HCT116 (cell line): ENCODE measurements around the gene WFDC8. TPM values are rescaled to one million over a fixed set of nuclear protein-coding genes. Genes with fewer than 3 reads are reported as not detected.

Source experiments
- ATAC-seq: fragments of 200-7000 bp; cut with Tn5 transposase; 2 replicates; pipeline ENCODE4 v1.9.1; 2020; ENCODE audit warnings: mild to moderate bottlenecking, moderate library complexity
- BruUV-seq: library from RNA; stranded (reverse); fragments of 400-500 nt; replicated peaks from 2 replicates; lab custom pipeline; 2021; lab: Mats Ljungman, UMichigan
- CTCF ChIA-PET: fragments of 300-600 bp; sonication (Branson Sonifier 250); formaldehyde crosslinking; loops from one replicate; lab custom pipeline; 2021; ENCODE audit warnings: antibody characterized with exemption; lab: Charles Lee
- POLR2A ChIA-PET: fragments of 300-600, 350-600 bp; sonication (Branson Sonifier 250); formaldehyde crosslinking; loops from one replicate; lab custom pipeline; 2021; ENCODE audit warnings: antibody characterized with exemption; lab: Charles Lee
- RAD21 ChIA-PET, 2 experiments: fragments of 300-600 bp; sonication (Branson Sonifier 250); formaldehyde crosslinking; loops; one replicate each; lab custom pipeline; 2023; ENCODE audit warnings: low total read pairs in 2 of 2; ENCODE audit not compliant: uncharacterized antibody in 2 of 2, unreplicated experiment in 2 of 2, low non-redundant PET in 1 of 2; lab: Charles Lee
- DNase-seq: peaks from one replicate; pipeline ENCODE4 v3.0.0-alpha.2; 2010; ENCODE audit warnings: low read depth, low spot score
- H2AFZ ChIP-seq: fragments of 200-600 bp; shearing (Covaris generic), sonication (generic); 2 replicates; pipeline ENCODE4 v1.6.1; 2017; ENCODE audit warnings: low read depth, mixed run types, mixed read lengths, antibody characterized with exemption, low read length; ENCODE audit not compliant: poor library complexity, severe bottlenecking
- H3K27ac ChIP-seq: 2 replicates; pipeline ENCODE4 v1.5.1; 2012; ENCODE audit warnings: low read depth, low read length
- H3K27me3 ChIP-seq: fragments of 200-600 bp; sonication (generic); 2 replicates; pipeline ENCODE4 v1.6.1; 2016; ENCODE audit warnings: mixed run types, low read length, mixed read lengths; ENCODE audit not compliant: insufficient read depth
- H3K36me3 ChIP-seq, 2 experiments: fragments of 200-500 bp in 1 of 2; fragments of 200-600 bp in 1 of 2; sonication (Bioruptor generic) in 1 of 2; sonication (generic) in 1 of 2; 2 replicates each; pipeline versions ENCODE4 v1.5.1 to v1.6.1; 2014 to 2016; ENCODE audit warnings: low read length in 2 of 2, inconsistent platforms in 1 of 2, mixed read lengths in 1 of 2, mixed run types in 1 of 2; ENCODE audit not compliant: insufficient read depth in 2 of 2, control insufficient read depth in 1 of 2
- H3K4me1 ChIP-seq, 2 experiments: fragments of 200-600 bp in 1 of 2; sonication (generic) in 1 of 2; 2 replicates each; pipeline versions ENCODE4 v1.5.1 to v1.6.1; 2012 to 2017; ENCODE audit warnings: low read length in 2 of 2, inconsistent platforms in 1 of 2, mild to moderate bottlenecking in 1 of 2, mixed read lengths in 1 of 2, mixed run types in 1 of 2, moderate library complexity in 1 of 2; ENCODE audit not compliant: insufficient read depth in 2 of 2, control insufficient read depth in 1 of 2
- H3K4me2 ChIP-seq: fragments of 200-600 bp; sonication (generic); 2 replicates; pipeline ENCODE4 v1.6.1; 2017; ENCODE audit warnings: mixed run types, low read length, mixed read lengths
- H3K4me3 ChIP-seq, 2 experiments: fragments of 200-600 bp in 1 of 2; sonication (generic) in 1 of 2; replicated peaks in 1 of 2; 2 replicates each; pipeline ENCODE4 v1.5.1; 2011 to 2016; ENCODE audit warnings: low read length in 2 of 2, control low read depth in 1 of 2, low read depth in 1 of 2, mild to moderate bottlenecking in 1 of 2, mixed read lengths in 1 of 2, mixed run types in 1 of 2
- H3K79me2 ChIP-seq: fragments of 200-600 bp; sonication (generic); 2 replicates; pipeline ENCODE4 v1.6.1; 2017; ENCODE audit warnings: mild to moderate bottlenecking, mixed run types, low read length, moderate library complexity, mixed read lengths; ENCODE audit not compliant: insufficient read depth
- H3K9ac ChIP-seq: fragments of 200-600 bp; sonication (generic); 2 replicates; pipeline ENCODE4 v1.6.1; 2016; ENCODE audit warnings: low read length, mixed read lengths
- H3K9me2 ChIP-seq: fragments of 200-600 bp; sonication (generic), shearing (Covaris generic); 2 replicates; pipeline ENCODE4 v1.6.1; 2017; ENCODE audit warnings: mixed run types, mild to moderate bottlenecking, moderate library complexity; ENCODE audit not compliant: insufficient read depth
- H3K9me3 ChIP-seq, 2 experiments: fragments of 200-500 bp in 1 of 2; fragments of 200-600 bp in 1 of 2; sonication (Bioruptor generic) in 1 of 2; sonication (generic) in 1 of 2; 2 replicates each; pipeline ENCODE4 v1.6.1; 2014 to 2017; ENCODE audit warnings: low read length in 2 of 2, mixed read lengths in 2 of 2, inconsistent platforms in 1 of 2, low read depth in 1 of 2, mild to moderate bottlenecking in 1 of 2, mixed run types in 1 of 2, moderate library complexity in 1 of 2; ENCODE audit not compliant: control insufficient read depth in 1 of 2, insufficient read depth in 1 of 2
- H4K20me1 ChIP-seq: fragments of 200-600 bp; sonication (generic), shearing (Covaris generic); 2 replicates; pipeline ENCODE4 v1.6.1; 2017; ENCODE audit warnings: mixed run types, mild to moderate bottlenecking, moderate library complexity; ENCODE audit not compliant: insufficient read depth
- ATF3 ChIP-seq: IDR thresholded peaks from 2 replicates; pipeline ENCODE4 v1.6.1; 2012
- EGR1 ChIP-seq: IDR thresholded peaks from 2 replicates; pipeline ENCODE4 v1.6.1; 2012; ENCODE audit warnings: low read depth
- FOSL1 ChIP-seq: IDR thresholded peaks from 2 replicates; pipeline ENCODE4 v1.6.1; 2012; ENCODE audit warnings: low read depth
- JUND ChIP-seq: IDR thresholded peaks from 2 replicates; pipeline ENCODE4 v1.6.1; 2012
- POLR2A ChIP-seq: IDR thresholded peaks from 2 replicates; pipeline ENCODE4 v1.7.0; 2011; ENCODE audit warnings: borderline replicate concordance; ENCODE audit not compliant: insufficient read depth, insufficient read length; ENCODE audit errors: extremely low read depth
- RAD21 ChIP-seq: IDR thresholded peaks from 2 replicates; pipeline ENCODE4 v1.6.1; 2012; ENCODE audit warnings: low read depth, mild to moderate bottlenecking
- SP1 ChIP-seq: IDR thresholded peaks from 2 replicates; pipeline ENCODE4 v1.6.1; 2012; ENCODE audit warnings: low read depth
- ZBTB33 ChIP-seq: IDR thresholded peaks from 2 replicates; pipeline ENCODE4 v1.6.1; 2011; ENCODE audit warnings: mild to moderate bottlenecking, low read length, moderate library complexity; ENCODE audit not compliant: insufficient replicate concordance; ENCODE audit errors: extremely low read depth
- ZFX ChIP-seq: fragments of 450-650 bp; IDR thresholded peaks from 2 replicates; pipeline ENCODE4 v1.6.1; 2017
- intact Hi-C: fragments of 100-400 bp; cut with micrococcal nuclease; formaldehyde crosslinking; loops from 2 replicates; pipeline ENCODE4 v1.10.0; 2022
- total RNA-seq: library from RNA; stranded (reverse); gene quantifications from one replicate; pipeline ENCODE4 v1.2.1, GENCODE V29; 2021; ENCODE audit not compliant: unreplicated experiment
- TF ChIP-seq, protein P1 (sequence below): IDR thresholded peaks from 2 replicates; pipeline ENCODE4 v1.6.1; 2012
- TF ChIP-seq, protein P2 (sequence below), 3 experiments: fragments of 200-600 bp in 1 of 3; sonication (generic) in 1 of 3; IDR thresholded peaks in 2 of 3; conservative IDR thresholded peaks in 1 of 3; 2 replicates each; pipeline ENCODE4 v1.5.1; 2012 to 2017; ENCODE audit warnings: low read depth in 2 of 3, low read length in 2 of 3, antibody characterized with exemption in 1 of 3, borderline replicate concordance in 1 of 3, control low read depth in 1 of 3, mild to moderate bottlenecking in 1 of 3, mixed read lengths in 1 of 3, mixed run types in 1 of 3, moderate library complexity in 1 of 3; ENCODE audit not compliant: insufficient read depth in 1 of 3

Gene WFDC8
- total RNA-seq, 1 experiment from 2014 or later, result not detected

DNA sequence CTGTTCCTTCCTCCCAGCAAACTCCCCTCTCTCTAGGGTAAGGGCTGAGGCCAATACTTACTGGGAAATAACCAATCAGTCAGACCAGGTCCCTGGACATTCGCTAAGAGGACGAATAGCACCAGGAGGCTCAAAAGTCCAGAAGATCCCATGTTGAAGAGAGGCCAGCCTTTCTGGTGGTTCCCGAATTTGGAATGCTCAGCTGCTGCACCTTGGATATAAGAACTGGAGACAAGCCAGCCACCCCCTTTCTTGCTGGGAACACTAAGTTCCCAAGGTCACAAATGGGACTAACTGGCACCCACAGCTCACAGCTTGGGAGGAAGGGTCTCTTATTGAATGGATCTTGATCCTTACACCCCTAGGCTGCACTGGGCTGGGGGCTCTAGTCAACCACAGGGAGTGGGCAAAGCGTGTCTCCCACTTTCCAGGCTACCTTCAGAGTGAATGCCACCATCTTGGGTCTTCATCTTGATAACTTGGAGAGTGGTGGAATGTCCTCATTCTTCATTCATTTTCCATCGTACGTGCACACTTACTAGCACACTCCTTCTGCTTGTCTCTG, 31.8 kb downstream of the WFDC8 start, which contains the start of gene EPPIN:
EPPIN (minus strand) TSS at position 196 of the 565 bp plus-strand sequence; CDS start at position 152, 44 bp downstream.
- Histone ChIP-seq H3K4me1 (no peaks in the 10 kb centered on the region), H3K9ac (no peak within 1 kb of the TSS), H2AFZ (no peak within 1 kb of the TSS), H4K20me1 (no peaks in the 10 kb centered on the region), H3K79me2 (no peaks in the 10 kb centered on the region), H3K4me2 (no peak within 1 kb of the TSS), H3K4me3 (no peak within 1 kb of the TSS), H3K36me3 (no peaks in the 10 kb centered on the region), H3K9me2 (no peaks in the 10 kb centered on the region), H3K27me3 (peaks cover 39% of the 10 kb centered on the region; the same call in 1 of the 2 replicates), H3K9me3 (no peaks in the 10 kb centered on the region), H3K27ac (no peak within 1 kb of the TSS)
- no peak for ATAC-seq
- ChIA-PET POLR2A (no interaction called here), RAD21 (no interaction called here), CTCF (interaction anchor here (3.2 kb wide), 1 partner anchor 223 kb away, joined by 23 read pairs; no protein-coding TSS in a partner anchor)
- intact Hi-C loops, result loop anchor here (5.0 to 10.0 kb wide), 3 partner anchors 205 to 418 kb away; partner anchors contain the start of gene PCIF1
- no peak for TF ChIP-seq ATF3
- no peak for TF ChIP-seq FOSL1
- TF ChIP-seq ZFX, result no peak
- no peak for TF ChIP-seq SP1
- TF ChIP-seq, protein P1, sequence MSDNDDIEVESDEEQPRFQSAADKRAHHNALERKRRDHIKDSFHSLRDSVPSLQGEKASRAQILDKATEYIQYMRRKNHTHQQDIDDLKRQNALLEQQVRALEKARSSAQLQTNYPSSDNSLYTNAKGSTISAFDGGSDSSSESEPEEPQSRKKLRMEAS, result no peak
- BruUV-seq, result no TSS peak
- no peak for DNase-seq

- no TSS peak for BruUV-seq
- H3K9ac ChIP-seq, result no peak overlapping the region
- RAD21 ChIA-PET, result interaction anchor here in 1 of 2 experiments (1.1 kb wide), 1 partner anchor 225 kb away, joined by 5 read pairs; no protein-coding TSS in a partner anchor
- H3K36me3 ChIP-seq, result no peaks in the 10 kb centered on the region
- H3K27me3 ChIP-seq, result peaks cover 49% of the 10 kb centered on the region; the same call in 1 of the 2 replicates
- DNase-seq, result peak; percentile 21
- H3K27ac ChIP-seq, result no peak overlapping the region
- intact Hi-C loops, result loop anchor here (1.0 to 10.0 kb wide), 4 partner anchors 206 to 419 kb away; partner anchors contain the start of gene PCIF1
- POLR2A ChIA-PET, result no interaction called here
- no peak for TF ChIP-seq EGR1
- TF ChIP-seq ZBTB33, result no peak
- TF ChIP-seq JUND, result no peak
- TF ChIP-seq SP1, result no peak
- TF ChIP-seq RAD21, result peak; percentile 81
- no peak for TF ChIP-seq ZFX
- TF ChIP-seq POLR2A, result no peak
- no peak for TF ChIP-seq FOSL1
- TF ChIP-seq, protein P2, sequence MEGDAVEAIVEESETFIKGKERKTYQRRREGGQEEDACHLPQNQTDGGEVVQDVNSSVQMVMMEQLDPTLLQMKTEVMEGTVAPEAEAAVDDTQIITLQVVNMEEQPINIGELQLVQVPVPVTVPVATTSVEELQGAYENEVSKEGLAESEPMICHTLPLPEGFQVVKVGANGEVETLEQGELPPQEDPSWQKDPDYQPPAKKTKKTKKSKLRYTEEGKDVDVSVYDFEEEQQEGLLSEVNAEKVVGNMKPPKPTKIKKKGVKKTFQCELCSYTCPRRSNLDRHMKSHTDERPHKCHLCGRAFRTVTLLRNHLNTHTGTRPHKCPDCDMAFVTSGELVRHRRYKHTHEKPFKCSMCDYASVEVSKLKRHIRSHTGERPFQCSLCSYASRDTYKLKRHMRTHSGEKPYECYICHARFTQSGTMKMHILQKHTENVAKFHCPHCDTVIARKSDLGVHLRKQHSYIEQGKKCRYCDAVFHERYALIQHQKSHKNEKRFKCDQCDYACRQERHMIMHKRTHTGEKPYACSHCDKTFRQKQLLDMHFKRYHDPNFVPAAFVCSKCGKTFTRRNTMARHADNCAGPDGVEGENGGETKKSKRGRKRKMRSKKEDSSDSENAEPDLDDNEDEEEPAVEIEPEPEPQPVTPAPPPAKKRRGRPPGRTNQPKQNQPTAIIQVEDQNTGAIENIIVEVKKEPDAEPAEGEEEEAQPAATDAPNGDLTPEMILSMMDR (IDR thresholded peaks at IDR 0.05 in 2 of 3, conservative IDR thresholded peaks at IDR 0.05 in 1 of 3; ENCODE audit: borderline replicate concordance in 1 of 3, insufficient read depth in 1 of 3, low read depth in 2 of 3, low read length in 2 of 3), result peak; percentile 24 to 61 (median 59); a peak in 4 of 6 replicates
- TF ChIP-seq, all 23 proteins: peak for 2
- H3K9me2 ChIP-seq, result no peaks in the 10 kb centered on the region
- no peak overlapping the region for H3K4me3 ChIP-seq
- CTCF ChIA-PET, result interaction anchor here (0.6 to 1.5 kb wide), 3 partner anchors 12 to 417 kb away, joined by 3 to 25 read pairs (median 3); no protein-coding TSS in a partner anchor
- no peak overlapping the region for H2AFZ ChIP-seq
- H4K20me1 ChIP-seq, result no peaks in the 10 kb centered on the region
- H3K4me2 ChIP-seq, result no peak overlapping the region
- H3K4me1 ChIP-seq, result no peaks in the 10 kb centered on the region
- ATAC-seq, result peak; percentile 81
- no peaks in the 10 kb centered on the region for H3K79me2 ChIP-seq
- no peaks in the 10 kb centered on the region for H3K9me3 ChIP-seq
These were observed 33.2 kb downstream of the WFDC8 start for GRCh38 chr20:45545754-45546453.
